ENCODE results near the gene TLCD5. TPM values are rescaled to one million over a fixed set of nuclear protein-coding genes. Genes with fewer than 3 reads are reported as not detected.

Gene TLCD5
- total and polyA plus RNA-seq, 2 donors (not counting 1 experiment from before 2014, with no cell fraction given): 0.17 TPM; not detected in 1

- no peak overlapping the region for H3K4me3 ChIP-seq (ENCODE audit: control extremely low read depth in 1 of 5, extremely low read depth in 1 of 5, insufficient read depth in 1 of 5, low read depth in 2 of 5, low read length in 4 of 5)
- peaks cover 20% of the 10 kb centered on the region for H3K4me1 Mint-ChIP-seq
- no CpG with 5 or more reads among the region's 5 CpGs for WGBS (ENCODE audit: insufficient coverage)
- no peak overlapping the region for H2AFZ ChIP-seq (ENCODE audit: insufficient read depth, low read depth, low read length, poor library complexity, severe bottlenecking)
- no peaks in the 10 kb centered on the region for H3K9me3 Mint-ChIP-seq (ENCODE audit: insufficient read depth)
- H3K27ac Mint-ChIP-seq: no peak overlapping the region
- H3K9ac ChIP-seq (ENCODE audit: low read length): no peak overlapping the region
- ChIA-PET CTCF (interaction anchor here (1.4 kb wide), 2 partner anchors 15 to 30 kb away, joined by 3 to 4 read pairs; no protein-coding TSS in a partner anchor), POLR2A (no interaction called here)
- H3K36me3 ChIP-seq (replicated peaks in 1 of 2; ENCODE audit: control extremely low read depth in 1 of 2, control insufficient read depth in 1 of 2, extremely low read depth in 1 of 2, insufficient read depth in 2 of 2, low read length in 1 of 2): no peaks in the 10 kb centered on the region
- peaks cover 11% of the 10 kb centered on the region for H4K20me1 ChIP-seq (ENCODE audit: control insufficient read depth, insufficient read depth, low read length, poor library complexity, severe bottlenecking)
- H3K27me3 ChIP-seq (replicated peaks in 1 of 4; ENCODE audit: control extremely low read depth in 1 of 4, control insufficient read depth in 3 of 4, insufficient read depth in 4 of 4, low read length in 3 of 4): peaks cover 0 to 27% (median 22%) of the 10 kb centered on the region in 4 experiments
- H3K4me2 ChIP-seq (replicated peaks; ENCODE audit: low read depth, low read length, poor library complexity, severe bottlenecking): no peak overlapping the region
- intact Hi-C loops (cut with micrococcal nuclease): loop anchor here (10.0 kb wide), 2 partner anchors 92 to 962 kb away; partner anchors contain the start of gene SC5D
- no peak overlapping the region for H3K27ac ChIP-seq (ENCODE audit: low read length in 2 of 2)
- peaks cover 20 to 22% of the 10 kb centered on the region in 2 donors for H3K4me1 ChIP-seq (ENCODE audit: control insufficient read depth in 2 of 2, insufficient read depth in 2 of 2, low read length in 2 of 2)
- DNase-seq (no peak), ATAC-seq (ENCODE audit: low read depth) (no peak)
- H3K79me2 ChIP-seq (ENCODE audit: control insufficient read depth, insufficient read depth, low read length): peaks cover 3% of the 10 kb centered on the region
- H3K4me3 Mint-ChIP-seq: no peak overlapping the region
- H3K9me3 ChIP-seq (ENCODE audit: control extremely low read depth in 1 of 3, control insufficient read depth in 2 of 3, insufficient read depth in 1 of 3, low read length in 2 of 3): no peaks in the 10 kb centered on the region
- TF ChIP-seq, protein P1, sequence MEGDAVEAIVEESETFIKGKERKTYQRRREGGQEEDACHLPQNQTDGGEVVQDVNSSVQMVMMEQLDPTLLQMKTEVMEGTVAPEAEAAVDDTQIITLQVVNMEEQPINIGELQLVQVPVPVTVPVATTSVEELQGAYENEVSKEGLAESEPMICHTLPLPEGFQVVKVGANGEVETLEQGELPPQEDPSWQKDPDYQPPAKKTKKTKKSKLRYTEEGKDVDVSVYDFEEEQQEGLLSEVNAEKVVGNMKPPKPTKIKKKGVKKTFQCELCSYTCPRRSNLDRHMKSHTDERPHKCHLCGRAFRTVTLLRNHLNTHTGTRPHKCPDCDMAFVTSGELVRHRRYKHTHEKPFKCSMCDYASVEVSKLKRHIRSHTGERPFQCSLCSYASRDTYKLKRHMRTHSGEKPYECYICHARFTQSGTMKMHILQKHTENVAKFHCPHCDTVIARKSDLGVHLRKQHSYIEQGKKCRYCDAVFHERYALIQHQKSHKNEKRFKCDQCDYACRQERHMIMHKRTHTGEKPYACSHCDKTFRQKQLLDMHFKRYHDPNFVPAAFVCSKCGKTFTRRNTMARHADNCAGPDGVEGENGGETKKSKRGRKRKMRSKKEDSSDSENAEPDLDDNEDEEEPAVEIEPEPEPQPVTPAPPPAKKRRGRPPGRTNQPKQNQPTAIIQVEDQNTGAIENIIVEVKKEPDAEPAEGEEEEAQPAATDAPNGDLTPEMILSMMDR (IDR thresholded peaks at IDR 0.05): no peak
- TF ChIP-seq EZH2 (IDR thresholded peaks at IDR 0.05; ENCODE audit: borderline replicate concordance, insufficient read depth, low read depth, low read length, poor library complexity, severe bottlenecking): no peak
- peaks cover 49% of the 10 kb centered on the region for H3K27me3 Mint-ChIP-seq
These were observed 8.0 kb downstream of the TLCD5 start for GRCh38 chr11:120332822-120333716.

GRCh38 chr11:120333801-120334200, 8.7 kb downstream of the TLCD5 start:
- CTCF ChIA-PET: interaction anchor here (0.7 to 3.2 kb wide), 9 partner anchors 11 to 861 kb away, joined by 3 to 50 read pairs (median 4); no protein-coding TSS in a partner anchor
- H3K27me3 Mint-ChIP-seq: peaks cover 47% of the 10 kb centered on the region
- POLR2A ChIA-PET: no interaction called here

More at GRCh38 chr11:120333801-120334200, 8.7 kb downstream of the TLCD5 start:
- Histone ChIP-seq H3K4me3 (ENCODE audit: control extremely low read depth in 1 of 5, extremely low read depth in 1 of 5, insufficient read depth in 1 of 5, low read depth in 2 of 5, low read length in 4 of 5) (no peak overlapping the region), H3K79me2 (ENCODE audit: control insufficient read depth, insufficient read depth, low read length) (peaks cover 4% of the 10 kb centered on the region), H2AFZ (ENCODE audit: insufficient read depth, low read depth, low read length, poor library complexity, severe bottlenecking) (no peak overlapping the region), H3K4me1 (ENCODE audit: control insufficient read depth in 2 of 2, insufficient read depth in 2 of 2, low read length in 2 of 2) (peaks cover 22 to 25% of the 10 kb centered on the region in 2 donors), H3K27ac (ENCODE audit: low read length in 2 of 2) (no peak overlapping the region), H3K36me3 (replicated peaks in 1 of 2; ENCODE audit: control extremely low read depth in 1 of 2, control insufficient read depth in 1 of 2, extremely low read depth in 1 of 2, insufficient read depth in 2 of 2, low read length in 1 of 2) (no peaks in the 10 kb centered on the region), H3K4me2 (replicated peaks; ENCODE audit: low read depth, low read length, poor library complexity, severe bottlenecking) (no peak overlapping the region), H3K9me3 (ENCODE audit: control extremely low read depth in 1 of 3, control insufficient read depth in 2 of 3, insufficient read depth in 1 of 3, low read length in 2 of 3) (peaks cover 0 to 2% (median 0%) of the 10 kb centered on the region in 3 donors), H4K20me1 (ENCODE audit: control insufficient read depth, insufficient read depth, low read length, poor library complexity, severe bottlenecking) (peaks cover 17% of the 10 kb centered on the region), H3K9ac (ENCODE audit: low read length) (no peak overlapping the region), H3K27me3 (replicated peaks in 1 of 4; ENCODE audit: control extremely low read depth in 1 of 4, control insufficient read depth in 3 of 4, insufficient read depth in 4 of 4, low read length in 3 of 4) (peaks cover 0 to 32% (median 25%) of the 10 kb centered on the region in 4 experiments)
- no peak for TF ChIP-seq EZH2 (IDR thresholded peaks at IDR 0.05; ENCODE audit: borderline replicate concordance, insufficient read depth, low read depth, low read length, poor library complexity, severe bottlenecking)
- TF ChIP-seq, protein P1 (IDR thresholded peaks at IDR 0.05): no peak
- WGBS (ENCODE audit: insufficient coverage): 100% methylated on average over 1 of the region's 1 CpG
- no peak overlapping the region for H3K27ac Mint-ChIP-seq
- H3K4me1 Mint-ChIP-seq: peaks cover 25% of the 10 kb centered on the region
- H3K9me3 Mint-ChIP-seq (ENCODE audit: insufficient read depth): no peaks in the 10 kb centered on the region
- DNase-seq (no peak), ATAC-seq (ENCODE audit: low read depth) (no peak)
- no peak overlapping the region for H3K4me3 Mint-ChIP-seq
- intact Hi-C loops (cut with micrococcal nuclease): loop anchor here (10.0 kb wide), 2 partner anchors 91 to 961 kb away; partner anchors contain the start of gene SC5D

Data from B cell (primary cell).